ENCODE measurements around the gene TLX3.

DNA sequence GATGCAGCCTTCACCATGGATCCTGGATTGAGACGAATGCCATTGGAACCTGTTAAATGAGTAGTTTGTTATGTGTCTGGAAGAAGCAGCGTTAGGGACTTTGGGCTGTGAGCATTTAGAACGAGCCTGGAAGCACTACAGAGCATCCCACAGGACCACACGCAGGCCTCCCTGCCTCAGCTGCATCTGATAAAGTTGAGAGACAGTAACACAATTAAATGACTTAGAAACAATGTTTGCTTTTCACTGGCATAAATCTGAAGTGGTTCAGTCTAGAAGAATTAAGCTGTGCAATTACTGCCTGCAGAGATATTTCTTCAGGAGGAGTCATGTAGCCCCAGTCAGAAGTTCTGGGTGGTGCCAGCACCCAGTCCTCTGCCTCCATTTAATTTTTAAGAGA is 9.8 kb upstream of the TLX3 start:
- TF ChIP-seq POLR2A (IDR thresholded peaks at IDR 0.05; ENCODE audit: low read depth, low read length) = no peak
- TF ChIP-seq FOS (IDR thresholded peaks at IDR 0.05; ENCODE audit: low read depth, low read length) = no peak
- no peak for TF ChIP-seq MAFK (IDR thresholded peaks at IDR 0.05; ENCODE audit: low read depth, low read length)
- TF ChIP-seq, protein P1, sequence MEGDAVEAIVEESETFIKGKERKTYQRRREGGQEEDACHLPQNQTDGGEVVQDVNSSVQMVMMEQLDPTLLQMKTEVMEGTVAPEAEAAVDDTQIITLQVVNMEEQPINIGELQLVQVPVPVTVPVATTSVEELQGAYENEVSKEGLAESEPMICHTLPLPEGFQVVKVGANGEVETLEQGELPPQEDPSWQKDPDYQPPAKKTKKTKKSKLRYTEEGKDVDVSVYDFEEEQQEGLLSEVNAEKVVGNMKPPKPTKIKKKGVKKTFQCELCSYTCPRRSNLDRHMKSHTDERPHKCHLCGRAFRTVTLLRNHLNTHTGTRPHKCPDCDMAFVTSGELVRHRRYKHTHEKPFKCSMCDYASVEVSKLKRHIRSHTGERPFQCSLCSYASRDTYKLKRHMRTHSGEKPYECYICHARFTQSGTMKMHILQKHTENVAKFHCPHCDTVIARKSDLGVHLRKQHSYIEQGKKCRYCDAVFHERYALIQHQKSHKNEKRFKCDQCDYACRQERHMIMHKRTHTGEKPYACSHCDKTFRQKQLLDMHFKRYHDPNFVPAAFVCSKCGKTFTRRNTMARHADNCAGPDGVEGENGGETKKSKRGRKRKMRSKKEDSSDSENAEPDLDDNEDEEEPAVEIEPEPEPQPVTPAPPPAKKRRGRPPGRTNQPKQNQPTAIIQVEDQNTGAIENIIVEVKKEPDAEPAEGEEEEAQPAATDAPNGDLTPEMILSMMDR (conservative IDR thresholded peaks at IDR 0.05; ENCODE audit: low read depth, low read length) = no peak
- TF ChIP-seq RAD21 (IDR thresholded peaks at IDR 0.05; ENCODE audit: low read length) = no peak
- no peak for TF ChIP-seq RFX5 (IDR thresholded peaks at IDR 0.05; ENCODE audit: low read depth, low read length)
- TF ChIP-seq, protein P2, sequence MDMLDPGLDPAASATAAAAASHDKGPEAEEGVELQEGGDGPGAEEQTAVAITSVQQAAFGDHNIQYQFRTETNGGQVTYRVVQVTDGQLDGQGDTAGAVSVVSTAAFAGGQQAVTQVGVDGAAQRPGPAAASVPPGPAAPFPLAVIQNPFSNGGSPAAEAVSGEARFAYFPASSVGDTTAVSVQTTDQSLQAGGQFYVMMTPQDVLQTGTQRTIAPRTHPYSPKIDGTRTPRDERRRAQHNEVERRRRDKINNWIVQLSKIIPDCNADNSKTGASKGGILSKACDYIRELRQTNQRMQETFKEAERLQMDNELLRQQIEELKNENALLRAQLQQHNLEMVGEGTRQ (IDR thresholded peaks at IDR 0.05; ENCODE audit: low read depth, low read length) = no peak
- TF ChIP-seq, protein P3, sequence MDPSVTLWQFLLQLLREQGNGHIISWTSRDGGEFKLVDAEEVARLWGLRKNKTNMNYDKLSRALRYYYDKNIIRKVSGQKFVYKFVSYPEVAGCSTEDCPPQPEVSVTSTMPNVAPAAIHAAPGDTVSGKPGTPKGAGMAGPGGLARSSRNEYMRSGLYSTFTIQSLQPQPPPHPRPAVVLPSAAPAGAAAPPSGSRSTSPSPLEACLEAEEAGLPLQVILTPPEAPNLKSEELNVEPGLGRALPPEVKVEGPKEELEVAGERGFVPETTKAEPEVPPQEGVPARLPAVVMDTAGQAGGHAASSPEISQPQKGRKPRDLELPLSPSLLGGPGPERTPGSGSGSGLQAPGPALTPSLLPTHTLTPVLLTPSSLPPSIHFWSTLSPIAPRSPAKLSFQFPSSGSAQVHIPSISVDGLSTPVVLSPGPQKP (IDR thresholded peaks at IDR 0.05; ENCODE audit: borderline replicate concordance, low read depth, low read length) = no peak
- TF ChIP-seq CEBPB (IDR thresholded peaks at IDR 0.05; ENCODE audit: low read depth, low read length) = no peak
- no peak for TF ChIP-seq RCOR1 (IDR thresholded peaks at IDR 0.05; ENCODE audit: insufficient replicate concordance, low read length)
- no peak for TF ChIP-seq MAZ (IDR thresholded peaks at IDR 0.05; ENCODE audit: borderline replicate concordance, low read depth, low read length)
- no peak for TF ChIP-seq NFE2L2 (IDR thresholded peaks at IDR 0.05; ENCODE audit: low read depth, low read length)
- TF ChIP-seq SMC3 (IDR thresholded peaks at IDR 0.05; ENCODE audit: low read depth, low read length) = no peak
- no peak for TF ChIP-seq MXI1 (IDR thresholded peaks at IDR 0.05; ENCODE audit: borderline replicate concordance, low read depth, low read length)
